ENCODE data around the gene AP1M2.
"Not testable (repeated sequence)": the region's sequence is repeated elsewhere in the genome, so short reads cannot be mapped to it uniquely, and the experiment has no call there.

AP1M2 gene

GRCh38 chr19:10551698-10552301 lies 35.3 kb downstream of the AP1M2 start:
- Histone ChIP-seq H3K27me3 (ENCODE audit: insufficient read depth, low read depth, severe bottlenecking) (no peaks in the 10 kb centered on the region), H3K4me3 (ENCODE audit: low read depth, low read length) (no peak overlapping the region), H3K36me3 (peaks cover 96% of the 10 kb centered on the region), H3K27ac (peak overlapping the region; percentile 44), H3K9me3 (ENCODE audit: severe bottlenecking) (no peaks in the 10 kb centered on the region)
- peak; percentile 37; the same call in 1 of the 2 replicates for TF ChIP-seq CTCF (IDR thresholded peaks at IDR 0.05; ENCODE audit: low read depth, low read length)
- DNase-seq = peak; percentile 45

GRCh38 chr19:10551006-10551405 lies 36.1 kb downstream of the AP1M2 start:
- not testable (repeated sequence) for H3K27ac ChIP-seq; H3K9me3 ChIP-seq (ENCODE audit: severe bottlenecking); H3K4me3 ChIP-seq (ENCODE audit: low read depth, low read length); H3K27me3 ChIP-seq (ENCODE audit: insufficient read depth, low read depth, severe bottlenecking); DNase-seq
- peaks cover 93% of the 10 kb centered on the region for H3K36me3 ChIP-seq

DNA sequence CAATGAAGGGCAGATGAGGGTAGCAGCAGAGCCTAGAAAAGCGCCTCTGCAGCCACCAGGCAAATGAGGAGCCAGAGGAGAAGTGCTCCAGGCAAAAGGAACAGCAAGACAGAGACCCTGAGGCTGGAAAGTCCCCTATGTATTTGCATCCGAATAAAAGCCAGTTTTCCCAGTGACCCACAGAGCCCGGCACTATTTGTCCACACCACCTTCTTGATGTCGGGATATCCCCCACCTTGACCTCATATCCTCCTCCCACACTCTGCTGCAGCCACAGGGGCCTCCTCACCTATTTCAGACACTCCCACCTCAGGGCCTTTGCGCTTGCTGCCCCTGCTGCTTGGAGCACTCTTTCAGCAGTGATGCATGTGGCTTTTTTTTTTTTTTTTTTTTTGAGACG lies 36.8 kb downstream of the AP1M2 start:
- Histone ChIP-seq H3K4me3 (ENCODE audit: low read depth, low read length) (no peak overlapping the region), H3K36me3 (peaks cover 91% of the 10 kb centered on the region), H3K27ac (no peak overlapping the region), H3K9me3 (ENCODE audit: severe bottlenecking) (no peaks in the 10 kb centered on the region), H3K27me3 (ENCODE audit: insufficient read depth, low read depth, severe bottlenecking) (no peaks in the 10 kb centered on the region)
- TF ChIP-seq CTCF (IDR thresholded peaks at IDR 0.05; ENCODE audit: low read depth, low read length) = no peak
- DNase-seq = no peak

DNA sequence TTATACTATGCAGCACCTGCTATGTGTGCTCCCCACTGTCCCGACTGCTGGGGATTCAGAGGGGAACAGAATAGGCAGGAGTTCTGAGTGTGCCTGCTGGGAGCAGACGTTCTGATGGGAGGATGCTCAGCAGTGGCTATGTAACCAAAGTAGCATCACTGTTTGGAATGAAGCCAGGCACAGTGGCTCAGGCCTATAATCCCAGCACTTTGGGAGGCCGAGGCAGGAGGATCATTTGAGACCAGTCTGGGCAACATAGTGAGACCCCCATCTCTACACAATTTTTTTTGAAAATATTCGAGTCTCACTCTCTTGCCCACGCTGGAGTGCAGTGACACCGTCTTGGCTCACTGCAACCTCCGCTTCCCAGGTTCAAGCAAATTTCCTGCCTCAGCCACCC lies 37.4 kb downstream of the AP1M2 start:
- Histone ChIP-seq H3K27me3 (ENCODE audit: insufficient read depth, low read depth, severe bottlenecking) (no peaks in the 10 kb centered on the region), H3K4me3 (ENCODE audit: low read depth, low read length) (no peak overlapping the region), H3K36me3 (peaks cover 91% of the 10 kb centered on the region), H3K27ac (no peak overlapping the region), H3K9me3 (ENCODE audit: severe bottlenecking) (no peaks in the 10 kb centered on the region)
- no peak for TF ChIP-seq CTCF (IDR thresholded peaks at IDR 0.05; ENCODE audit: low read depth, low read length)
- DNase-seq = no peak

DNA sequence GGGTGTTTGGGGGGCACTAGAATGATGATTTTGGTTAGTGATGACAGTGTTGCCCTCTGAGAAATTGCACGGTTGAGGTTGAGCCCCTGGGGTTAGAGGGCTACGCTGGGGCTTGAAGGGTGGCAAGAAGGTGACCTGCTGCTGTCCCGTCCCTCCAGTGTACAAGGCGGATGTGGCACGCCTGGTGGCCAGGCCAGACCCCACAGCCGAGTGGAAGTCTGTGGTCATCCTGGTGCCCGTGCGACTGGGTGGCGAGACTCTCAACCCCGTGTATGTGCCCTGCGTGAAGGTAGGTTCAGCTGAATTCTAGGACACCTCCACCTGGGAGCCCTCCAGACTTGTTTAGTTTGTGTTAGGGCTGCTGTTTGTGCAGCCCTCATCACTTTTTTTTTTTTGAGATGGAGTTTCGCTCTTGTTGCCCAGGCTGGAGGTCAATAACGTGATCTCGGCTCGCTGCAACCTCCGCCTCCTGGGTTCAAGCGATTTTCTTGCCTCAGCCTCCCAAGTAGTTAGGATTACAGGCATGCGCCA lies 38.3 kb downstream of the AP1M2 start:
- H3K36me3 ChIP-seq = peaks cover 83% of the 10 kb centered on the region
- no peaks in the 10 kb centered on the region for H3K27me3 ChIP-seq (ENCODE audit: insufficient read depth, low read depth, severe bottlenecking)
- no peak for DNase-seq
- no peak for TF ChIP-seq CTCF (IDR thresholded peaks at IDR 0.05; ENCODE audit: low read depth, low read length)
- no peaks in the 10 kb centered on the region for H3K9me3 ChIP-seq (ENCODE audit: severe bottlenecking)
- H3K27ac ChIP-seq = no peak overlapping the region
- no peak overlapping the region for H3K4me3 ChIP-seq (ENCODE audit: low read depth, low read length)

GRCh38 chr19:10546817-10547216 lies 40.3 kb downstream of the AP1M2 start:
- no peak for TF ChIP-seq CTCF (IDR thresholded peaks at IDR 0.05; ENCODE audit: low read depth, low read length)
- DNase-seq = no peak
- H3K4me3 ChIP-seq (ENCODE audit: low read depth, low read length) = no peak overlapping the region
- no peak overlapping the region for H3K27ac ChIP-seq
- H3K36me3 ChIP-seq = peaks cover 63% of the 10 kb centered on the region
- no peaks in the 10 kb centered on the region for H3K27me3 ChIP-seq (ENCODE audit: insufficient read depth, low read depth, severe bottlenecking)
- no peaks in the 10 kb centered on the region for H3K9me3 ChIP-seq (ENCODE audit: severe bottlenecking)

All from WERI-Rb-1 (cell line).